Bronchial epithelial cell (primary cell): ENCODE results near the gene DUSP5. TPM values are rescaled to one million over a fixed set of nuclear protein-coding genes. Genes with fewer than 3 reads are reported as not detected.
A peak's percentile ranks its signal among the peaks of the same experiment; 100 is the strongest.

Experiments used
- DNase-seq: peaks from one replicate; pipeline ENCODE4 v3.0.0-alpha.2; 2010; ENCODE audit warnings: low read depth
- FAIRE-seq: peaks from 2 replicates; lab custom pipeline; 2011; peaks lifted over from hg19 to GRCh38; lab: Jason Lieb, UNC
- H3K27me3 ChIP-seq: 2 replicates; pipeline ENCODE4 v1.5.1; 2011; ENCODE audit warnings: low read length; ENCODE audit not compliant: control insufficient read depth, insufficient read depth
- H3K36me3 ChIP-seq: 2 replicates; pipeline ENCODE4 v1.5.1; 2011; ENCODE audit warnings: low read length; ENCODE audit not compliant: control insufficient read depth, insufficient read depth
- H3K4me3 ChIP-seq: 2 replicates; pipeline ENCODE4 v1.5.1; 2011; ENCODE audit warnings: mild to moderate bottlenecking, low read depth, low read length, control low read depth
- CTCF ChIP-seq: IDR thresholded peaks from 2 replicates; pipeline ENCODE4 v1.5.1; 2011; ENCODE audit warnings: mild to moderate bottlenecking, moderate library complexity, low read length, control low read depth, inconsistent platforms; ENCODE audit not compliant: insufficient read depth, severe bottlenecking
- total RNA-seq: library from RNA; depleted of rRNA; stranded (reverse); fragments of >200 nt; gene quantifications from 2 replicates; pipeline ENCODE4 v1.2.1, GENCODE V29; 2014

DUSP5 gene
- total RNA-seq, 1 donor from 2014 or later, result 115 TPM

- no peaks in the 10 kb centered on the region for H3K36me3 ChIP-seq
- no peak for FAIRE-seq
- no peak for TF ChIP-seq CTCF
These were observed 19.2 kb downstream of the DUSP5 start for GRCh38 chr10:110516815-110517492.

GRCh38 chr10:110522365-110522988 lies 24.8 kb downstream of the DUSP5 start:
- no peaks in the 10 kb centered on the region for H3K36me3 ChIP-seq
- no peak for TF ChIP-seq CTCF
- H3K4me3 ChIP-seq, result no peak overlapping the region
- DNase-seq, result peak; percentile 30
- FAIRE-seq, result no peak
- H3K27me3 ChIP-seq, result no peaks in the 10 kb centered on the region

More at GRCh38 chr10:110516815-110517492, 19.2 kb downstream of the DUSP5 start:
- no peak for DNase-seq
- H3K4me3 ChIP-seq, result no peak overlapping the region
- no peaks in the 10 kb centered on the region for H3K27me3 ChIP-seq

- no peak for TF ChIP-seq CTCF
- H3K4me3 ChIP-seq, result no peak overlapping the region
- H3K27me3 ChIP-seq, result no peaks in the 10 kb centered on the region
- DNase-seq, result no peak
- no peak for FAIRE-seq
- H3K36me3 ChIP-seq, result no peaks in the 10 kb centered on the region
These were observed 26.0 kb downstream of the DUSP5 start for GRCh38 chr10:110523736-110524135.

- no peaks in the 10 kb centered on the region for H3K27me3 ChIP-seq
- no peak for DNase-seq
- H3K36me3 ChIP-seq, result no peaks in the 10 kb centered on the region
- FAIRE-seq, result no peak
- no peak overlapping the region for H3K4me3 ChIP-seq
- no peak for TF ChIP-seq CTCF
These were observed 26.6 kb downstream of the DUSP5 start for GRCh38 chr10:110524179-110524858.

GRCh38 chr10:110524859-110525232 lies 27.1 kb downstream of the DUSP5 start:
- Histone ChIP-seq H3K36me3 (no peaks in the 10 kb centered on the region), H3K27me3 (no peaks in the 10 kb centered on the region), H3K4me3 (no peak overlapping the region)
- FAIRE-seq (no peak), DNase-seq (no peak)
- TF ChIP-seq CTCF, result no peak
